K562 (cell line): ENCODE results near the gene PSMD7. TPM values are rescaled to one million over a fixed set of nuclear protein-coding genes. Genes with fewer than 3 reads are reported as not detected.

Source experiments
- CBX3 ChIP-seq, 2 experiments: IDR thresholded peaks; 1 replicate in 1 of 2; 2 replicates in 1 of 2; pipeline ENCODE4 v1.6.1; 2012; ENCODE audit warnings: inconsistent platforms in 2 of 2, low read length in 2 of 2, borderline replicate concordance in 1 of 2, control low read depth in 1 of 2
- CBX8 ChIP-seq: fragments of 200-600 bp; sonication (generic); IDR thresholded peaks from 2 replicates; pipeline ENCODE4 v1.6.1; 2012; ENCODE audit warnings: borderline replicate concordance, mixed run types, low read depth, mild to moderate bottlenecking, moderate library complexity, mixed read lengths, low read length, control low read depth, inconsistent platforms; ENCODE audit not compliant: poor library complexity, severe bottlenecking; ENCODE audit errors: extremely low read depth
- DIDO1 ChIP-seq: fragments of 450-650 bp; IDR thresholded peaks from 2 replicates; pipeline ENCODE4 v1.6.1; 2016; ENCODE audit warnings: low read depth, missing biosample characterization, missing genetic modification characterization
- HLTF ChIP-seq: fragments of 450-650 bp; IDR thresholded peaks from 2 replicates; pipeline ENCODE4 v1.6.1; 2016
- NR4A1 ChIP-seq, 2 experiments: fragments of 250-450 bp in 1 of 2; fragments of 450-650 bp in 1 of 2; sonication (Bioruptor Pico) in 1 of 2; IDR thresholded peaks; 2 replicates each; pipeline versions ENCODE4 v1.4.0 to v1.6.1; 2016 to 2020; ENCODE audit warnings: mild to moderate bottlenecking in 2 of 2, missing compliant biosample characterization in 1 of 2, missing genetic modification characterization in 1 of 2, moderate library complexity in 1 of 2
- PTRF ChIP-seq: fragments of 450-650 bp; IDR thresholded peaks from 2 replicates; pipeline ENCODE4 v1.6.1; 2016; ENCODE audit warnings: mild to moderate bottlenecking, missing genetic modification characterization, missing compliant biosample characterization
- RHOXF2B ChIP-seq: fragments of 250-450 bp; sonication (Bioruptor Pico); conservative IDR thresholded peaks from 2 replicates; pipeline ENCODE4 v1.5.1; 2021
- TEAD1 ChIP-seq, 2 experiments: fragments of 450-650 bp in 1 of 2; sonication (generic) in 1 of 2; formaldehyde crosslinking; IDR thresholded peaks; 2 replicates each; pipeline versions ENCODE4 v1.4.0 to v1.8.0; 2020 to 2022; ENCODE audit warnings: mild to moderate bottlenecking in 2 of 2, missing genetic modification reagents in 1 of 2
- ZNF165 ChIP-seq: fragments of 250-450 bp; sonication (Bioruptor Pico); IDR thresholded peaks from 2 replicates; pipeline ENCODE4 v1.4.0; 2020; ENCODE audit warnings: borderline replicate concordance
- ZNF589 ChIP-seq: fragments of 200-800 bp; sonication (Bioruptor generic); IDR thresholded peaks from 2 replicates; pipeline ENCODE4 v1.6.1; 2016; ENCODE audit warnings: low read depth, missing genetic modification characterization, missing compliant biosample characterization
- ZNF707 ChIP-seq: fragments of 250-450 bp; sonication (Bioruptor Pico); conservative IDR thresholded peaks from 2 replicates; pipeline ENCODE4 v1.8.0; 2022; ENCODE audit warnings: inconsistent platforms, mild to moderate bottlenecking, moderate library complexity
- polyA plus RNA-seq, 8 experiments: library from polyadenylated mRNA; depleted of rRNA in 4 of 8; stranded (reverse) in 5 of 8; unstranded in 3 of 8; fragments of >200 nt; fragmentation: Nextera tagmentation in 2 of 8; fragmentation: Illumina TruSeq in 1 of 8; extraction: Ambion mirVana in 2 of 8; extraction: Trizol in 1 of 8; gene quantifications; 2 replicates each; pipeline versions ENCODE4 v1.2.1 to v1.2.3, GENCODE V29; 2011 to 2014; ENCODE audit warnings: inconsistent platforms in 1 of 8, missing spikeins in 1 of 8
- total RNA-seq, 7 experiments: library from RNA; depleted of rRNA in 6 of 7; stranded (reverse); fragments of >200 nt in 6 of 7; fragmentation: Illumina TruSeq in 2 of 7; extraction: Trizol in 2 of 7; gene quantifications; 2 replicates each; pipeline versions ENCODE4 v1.2.1 to v1.2.3, GENCODE V29; 2011 to 2021; ENCODE audit warnings: low replicate concordance in 1 of 7
- TF ChIP-seq, protein P1 (sequence below), 2 experiments: fragments of 450-650 bp; IDR thresholded peaks; 2 replicates each; pipeline ENCODE4 v1.6.1; 2016
- TF ChIP-seq, protein P2 (sequence below), 2 experiments: fragments of 250-450 bp in 1 of 2; fragments of 450-650 bp in 1 of 2; sonication (Bioruptor Pico) in 1 of 2; IDR thresholded peaks; 2 replicates each; pipeline versions ENCODE4 v1.6.1 to v1.8.0; 2016 to 2021; ENCODE audit warnings: mild to moderate bottlenecking in 2 of 2, moderate library complexity in 2 of 2, missing compliant biosample characterization in 1 of 2, missing genetic modification characterization in 1 of 2
- TF ChIP-seq, protein P3 (sequence below): sonication (generic); formaldehyde crosslinking; IDR thresholded peaks from 2 replicates; pipeline ENCODE4 v1.8.1; 2022; ENCODE audit warnings: missing genetic modification reagents
- TF ChIP-seq, protein P4 (sequence below), 2 experiments: IDR thresholded peaks; 2 replicates each; pipeline ENCODE4 v1.6.1; 2012; ENCODE audit warnings: improper control_type of control experiment in 2 of 2, low read depth in 2 of 2, low read length in 2 of 2, borderline replicate concordance in 1 of 2
- TF ChIP-seq, protein P5 (sequence below): fragments of 450-650 bp; formaldehyde crosslinking; IDR thresholded peaks from 2 replicates; pipeline ENCODE4 v1.4.0; 2020; ENCODE audit warnings: mild to moderate bottlenecking, moderate library complexity

PSMD7 gene
- total and polyA plus RNA-seq, 9 of the 15 experiments (the other 6 are each of a cell fraction or from before 2014, with no cell fraction given) = 100 to 226 (median 156) TPM

DNA sequence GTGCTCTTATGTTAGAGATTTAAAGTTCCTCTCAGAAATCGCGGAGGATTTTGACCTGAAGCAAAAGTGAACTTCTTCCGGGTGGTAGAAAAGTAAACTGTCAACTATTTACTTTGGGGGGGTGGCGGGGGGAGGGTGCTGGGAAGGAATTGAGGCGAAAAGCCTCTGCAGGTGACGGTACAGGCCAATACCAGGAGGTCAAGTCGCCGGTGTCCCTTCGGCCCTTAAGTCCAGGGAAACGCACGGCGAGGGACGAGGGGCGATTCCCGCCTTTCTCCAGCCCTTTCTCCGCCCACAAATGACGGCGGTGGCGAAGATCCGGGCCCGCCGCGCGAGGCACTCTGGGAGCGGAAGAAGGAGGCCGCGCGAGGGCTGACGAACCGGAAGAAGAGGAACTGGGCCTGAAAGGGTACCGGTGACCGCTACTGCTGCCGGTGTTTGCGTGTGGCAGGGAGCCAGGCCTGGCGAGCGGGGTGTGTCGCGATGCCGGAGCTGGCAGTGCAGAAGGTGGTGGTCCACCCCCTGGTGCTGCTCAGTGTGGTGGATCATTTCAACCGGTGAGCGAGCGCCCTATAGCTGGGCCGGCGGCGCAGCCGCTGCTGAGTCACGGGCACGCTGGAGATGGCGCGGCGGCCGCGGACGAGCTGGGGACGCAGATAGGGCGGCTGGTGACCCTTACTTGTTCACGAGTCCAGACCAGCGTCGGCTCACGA, at the start of gene PSMD7 (continued):
- TF ChIP-seq RHOXF2B (CRISPR knock-in tag) = no peak
- no peak for TF ChIP-seq CBX8
- no peak for TF ChIP-seq PTRF
- TF ChIP-seq, protein P1, sequence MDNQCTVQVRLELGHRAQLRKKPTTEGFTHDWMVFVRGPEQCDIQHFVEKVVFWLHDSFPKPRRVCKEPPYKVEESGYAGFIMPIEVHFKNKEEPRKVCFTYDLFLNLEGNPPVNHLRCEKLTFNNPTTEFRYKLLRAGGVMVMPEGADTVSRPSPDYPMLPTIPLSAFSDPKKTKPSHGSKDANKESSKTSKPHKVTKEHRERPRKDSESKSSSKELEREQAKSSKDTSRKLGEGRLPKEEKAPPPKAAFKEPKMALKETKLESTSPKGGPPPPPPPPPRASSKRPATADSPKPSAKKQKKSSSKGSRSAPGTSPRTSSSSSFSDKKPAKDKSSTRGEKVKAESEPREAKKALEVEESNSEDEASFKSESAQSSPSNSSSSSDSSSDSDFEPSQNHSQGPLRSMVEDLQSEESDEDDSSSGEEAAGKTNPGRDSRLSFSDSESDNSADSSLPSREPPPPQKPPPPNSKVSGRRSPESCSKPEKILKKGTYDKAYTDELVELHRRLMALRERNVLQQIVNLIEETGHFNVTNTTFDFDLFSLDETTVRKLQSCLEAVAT (IDR thresholded peaks at IDR 0.05) = no peak
- TF ChIP-seq, protein P2, sequence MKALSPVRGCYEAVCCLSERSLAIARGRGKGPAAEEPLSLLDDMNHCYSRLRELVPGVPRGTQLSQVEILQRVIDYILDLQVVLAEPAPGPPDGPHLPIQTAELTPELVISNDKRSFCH (CRISPR knock-in tag; IDR thresholded peaks at IDR 0.05) = no peak
- TF ChIP-seq, protein P2 (tag; IDR thresholded peaks at IDR 0.05) = 0 out of 2 replicates have a peak, but pooled peaks have one; percentile 30
- peak in 1 of 2 experiments; percentile 79; a peak in 2 of 4 replicates for TF ChIP-seq TEAD1 (CRISPR knock-in tag; IDR thresholded peaks at IDR 0.05)
- no peak for TF ChIP-seq DIDO1
- 0 out of 2 replicates have a peak, but pooled peaks have one; percentile 30 for TF ChIP-seq NR4A1 (CRISPR knock-in tag; IDR thresholded peaks at IDR 0.05)
- TF ChIP-seq NR4A1 (tag; IDR thresholded peaks at IDR 0.05) = peak; percentile 66; the same call in 1 of the 2 replicates
- TF ChIP-seq, protein P3, sequence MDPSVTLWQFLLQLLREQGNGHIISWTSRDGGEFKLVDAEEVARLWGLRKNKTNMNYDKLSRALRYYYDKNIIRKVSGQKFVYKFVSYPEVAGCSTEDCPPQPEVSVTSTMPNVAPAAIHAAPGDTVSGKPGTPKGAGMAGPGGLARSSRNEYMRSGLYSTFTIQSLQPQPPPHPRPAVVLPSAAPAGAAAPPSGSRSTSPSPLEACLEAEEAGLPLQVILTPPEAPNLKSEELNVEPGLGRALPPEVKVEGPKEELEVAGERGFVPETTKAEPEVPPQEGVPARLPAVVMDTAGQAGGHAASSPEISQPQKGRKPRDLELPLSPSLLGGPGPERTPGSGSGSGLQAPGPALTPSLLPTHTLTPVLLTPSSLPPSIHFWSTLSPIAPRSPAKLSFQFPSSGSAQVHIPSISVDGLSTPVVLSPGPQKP (CRISPR knock-in tag) = no peak
- TF ChIP-seq, protein P4, sequence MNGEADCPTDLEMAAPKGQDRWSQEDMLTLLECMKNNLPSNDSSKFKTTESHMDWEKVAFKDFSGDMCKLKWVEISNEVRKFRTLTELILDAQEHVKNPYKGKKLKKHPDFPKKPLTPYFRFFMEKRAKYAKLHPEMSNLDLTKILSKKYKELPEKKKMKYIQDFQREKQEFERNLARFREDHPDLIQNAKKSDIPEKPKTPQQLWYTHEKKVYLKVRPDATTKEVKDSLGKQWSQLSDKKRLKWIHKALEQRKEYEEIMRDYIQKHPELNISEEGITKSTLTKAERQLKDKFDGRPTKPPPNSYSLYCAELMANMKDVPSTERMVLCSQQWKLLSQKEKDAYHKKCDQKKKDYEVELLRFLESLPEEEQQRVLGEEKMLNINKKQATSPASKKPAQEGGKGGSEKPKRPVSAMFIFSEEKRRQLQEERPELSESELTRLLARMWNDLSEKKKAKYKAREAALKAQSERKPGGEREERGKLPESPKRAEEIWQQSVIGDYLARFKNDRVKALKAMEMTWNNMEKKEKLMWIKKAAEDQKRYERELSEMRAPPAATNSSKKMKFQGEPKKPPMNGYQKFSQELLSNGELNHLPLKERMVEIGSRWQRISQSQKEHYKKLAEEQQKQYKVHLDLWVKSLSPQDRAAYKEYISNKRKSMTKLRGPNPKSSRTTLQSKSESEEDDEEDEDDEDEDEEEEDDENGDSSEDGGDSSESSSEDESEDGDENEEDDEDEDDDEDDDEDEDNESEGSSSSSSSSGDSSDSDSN (IDR thresholded peaks at IDR 0.05; ENCODE audit: borderline replicate concordance in 1 of 2, low read depth in 2 of 2, low read length in 2 of 2) = 0 out of 4 replicates have a peak, but pooled peaks of 1 of the 2 experiments have one; percentile 24
- TF ChIP-seq, protein P5, sequence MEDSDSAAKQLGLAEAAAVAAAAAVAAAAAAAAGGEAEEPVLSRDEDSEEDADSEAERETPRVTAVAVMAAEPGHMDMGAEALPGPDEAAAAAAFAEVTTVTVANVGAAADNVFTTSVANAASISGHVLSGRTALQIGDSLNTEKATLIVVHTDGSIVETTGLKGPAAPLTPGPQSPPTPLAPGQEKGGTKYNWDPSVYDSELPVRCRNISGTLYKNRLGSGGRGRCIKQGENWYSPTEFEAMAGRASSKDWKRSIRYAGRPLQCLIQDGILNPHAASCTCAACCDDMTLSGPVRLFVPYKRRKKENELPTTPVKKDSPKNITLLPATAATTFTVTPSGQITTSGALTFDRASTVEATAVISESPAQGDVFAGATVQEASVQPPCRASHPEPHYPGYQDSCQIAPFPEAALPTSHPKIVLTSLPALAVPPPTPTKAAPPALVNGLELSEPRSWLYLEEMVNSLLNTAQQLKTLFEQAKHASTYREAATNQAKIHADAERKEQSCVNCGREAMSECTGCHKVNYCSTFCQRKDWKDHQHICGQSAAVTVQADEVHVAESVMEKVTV (CRISPR knock-in tag) = no peak
- TF ChIP-seq CBX3 (IDR thresholded peaks at IDR 0.05; ENCODE audit: borderline replicate concordance in 1 of 2, low read length in 2 of 2) = 0 out of 3 replicates have a peak, but pooled peaks of 1 of the 2 experiments have one; percentile 70
- TF ChIP-seq ZNF589 = peak; percentile 62; the same call in 1 of the 2 replicates
- TF ChIP-seq ZNF707 (CRISPR knock-in tag) = no peak
- no peak for TF ChIP-seq HLTF
- peak; percentile 49; the same call in 1 of the 2 replicates for TF ChIP-seq ZNF165 (CRISPR knock-in tag)
